HG02763 (cell line): ENCODE measurements around the gene NAGA.
"Not testable (repeated sequence)": the region's sequence is repeated elsewhere in the genome, so short reads cannot be mapped to it uniquely, and the experiment has no call there.

Source experiments
- ATAC-seq: cut with Tn5 transposase; IDR thresholded peaks from one replicate; pipeline ENCODE4 v1.9.1; 2021; ENCODE audit warnings: mild to moderate bottlenecking, moderate library complexity; ENCODE audit not compliant: unreplicated experiment

Gene NAGA

DNA sequence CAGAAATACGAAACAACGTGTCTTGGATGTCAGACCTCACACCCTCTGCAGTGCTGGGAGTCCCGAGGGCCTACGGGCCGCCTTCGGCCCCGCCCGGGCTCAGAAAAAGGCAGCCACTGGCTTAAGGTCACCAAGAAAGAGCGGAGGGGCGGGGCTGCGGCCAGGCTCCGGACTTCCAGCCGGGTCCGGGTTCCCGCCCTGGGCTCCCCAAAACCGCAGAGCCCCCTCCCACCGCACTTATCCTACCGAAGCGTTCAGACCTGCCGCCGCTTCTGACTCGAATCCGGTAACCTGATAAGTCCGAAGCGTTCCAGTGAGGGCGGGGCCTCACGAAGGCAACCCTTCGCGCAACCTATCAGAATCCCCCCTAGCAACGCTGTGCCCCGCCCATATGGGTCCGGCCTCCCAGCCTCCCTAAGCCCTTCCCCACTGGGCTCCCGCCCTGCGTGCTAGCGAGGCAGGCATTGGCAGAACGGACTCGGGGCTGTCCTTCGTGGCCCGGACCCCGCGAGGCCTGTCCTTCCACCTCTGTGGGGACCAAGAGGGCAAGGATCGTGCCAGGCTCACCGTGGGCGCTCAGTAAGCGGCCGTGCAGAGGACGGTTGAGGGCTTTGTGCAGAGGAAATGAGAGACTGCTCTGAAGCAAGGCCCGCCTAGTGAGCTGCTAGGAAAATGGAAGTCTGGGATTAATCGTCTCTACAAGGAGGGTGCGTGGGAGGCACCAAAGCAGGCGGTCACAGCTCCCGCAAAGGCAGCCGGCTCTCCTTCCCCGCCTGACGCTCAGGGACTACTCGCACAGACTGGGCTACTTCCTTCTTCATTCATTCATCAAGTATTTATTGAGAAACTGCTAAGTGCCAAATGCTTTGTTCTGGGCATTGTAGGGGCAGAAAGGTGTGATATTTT lies at the start of gene NAGA:
NAGA (minus strand) TSS at position 296 of the 906 bp plus-strand sequence. CDS start 515 bp downstream, outside the sequence.
- peak; percentile 87 for ATAC-seq

DNA sequence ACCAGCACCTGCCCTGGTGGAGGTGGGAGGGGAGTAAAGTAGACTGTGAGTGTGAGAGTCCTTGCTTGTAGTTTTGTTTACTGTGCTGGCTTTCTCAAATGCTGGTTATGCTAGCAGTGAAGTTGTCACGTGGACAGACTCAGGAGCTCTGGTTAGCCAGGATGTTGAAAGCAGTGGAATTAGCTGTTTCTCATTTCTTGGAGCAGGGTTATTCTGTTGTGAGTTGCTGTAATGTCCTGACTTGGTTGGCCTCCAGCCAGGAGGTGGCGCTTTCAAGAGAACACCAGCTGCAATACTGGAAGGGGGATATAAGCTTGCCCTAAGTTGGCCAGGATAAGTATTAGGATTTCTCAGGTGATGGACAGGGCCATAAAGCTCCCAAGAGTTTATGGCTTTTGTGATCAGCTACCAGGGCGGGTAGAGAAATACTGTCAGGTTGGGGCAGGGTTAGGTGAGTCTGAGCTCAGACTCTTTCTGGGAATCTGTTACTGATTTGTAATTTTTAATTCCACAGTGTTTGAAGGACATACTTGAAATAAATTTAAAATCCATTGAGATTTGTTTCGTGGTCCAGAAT lies 46.3 kb upstream of the NAGA start:
- ATAC-seq, result no peak

DNA sequence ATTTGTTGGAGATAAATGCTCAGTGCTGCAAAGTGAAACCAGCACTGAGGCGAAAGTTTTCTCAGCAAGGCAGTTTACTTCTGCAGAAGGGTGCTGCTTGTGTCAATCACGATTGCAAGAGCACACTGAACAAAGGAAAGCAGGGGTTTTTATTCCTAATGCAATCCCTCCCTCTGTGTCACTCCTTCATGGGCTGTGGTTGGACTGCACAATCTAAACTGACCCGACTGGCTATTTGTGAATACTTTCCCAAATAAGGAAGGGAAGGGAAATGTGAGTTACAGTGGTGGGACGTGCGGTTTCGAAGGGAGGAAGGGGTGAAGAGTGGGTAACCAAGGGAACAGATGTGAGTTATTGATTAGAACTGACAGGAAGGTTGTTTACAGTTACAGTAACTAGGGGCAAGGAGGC lies 44.8 kb upstream of the NAGA start:
- ATAC-seq, result not testable (repeated sequence)

DNA sequence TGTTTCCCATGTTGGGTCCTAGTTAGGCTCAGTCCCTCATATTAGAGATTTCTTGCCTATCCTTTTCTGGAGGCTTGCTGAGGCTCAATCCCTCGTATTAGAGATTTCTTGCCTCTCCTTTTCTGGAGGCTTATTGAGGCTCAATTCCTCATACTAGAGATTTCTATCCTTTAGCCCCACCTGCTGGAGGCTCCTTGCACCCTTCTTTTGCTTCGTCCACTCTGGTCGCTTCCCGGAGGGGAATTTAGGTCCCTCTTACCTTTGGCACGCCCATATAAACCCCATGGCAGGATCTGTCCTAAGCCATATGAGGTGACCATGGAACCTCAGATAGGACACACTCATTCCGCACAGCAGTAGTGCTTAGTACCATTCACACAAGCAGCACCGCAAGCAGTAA lies 44.1 kb upstream of the NAGA start:
- no peak for ATAC-seq

DNA sequence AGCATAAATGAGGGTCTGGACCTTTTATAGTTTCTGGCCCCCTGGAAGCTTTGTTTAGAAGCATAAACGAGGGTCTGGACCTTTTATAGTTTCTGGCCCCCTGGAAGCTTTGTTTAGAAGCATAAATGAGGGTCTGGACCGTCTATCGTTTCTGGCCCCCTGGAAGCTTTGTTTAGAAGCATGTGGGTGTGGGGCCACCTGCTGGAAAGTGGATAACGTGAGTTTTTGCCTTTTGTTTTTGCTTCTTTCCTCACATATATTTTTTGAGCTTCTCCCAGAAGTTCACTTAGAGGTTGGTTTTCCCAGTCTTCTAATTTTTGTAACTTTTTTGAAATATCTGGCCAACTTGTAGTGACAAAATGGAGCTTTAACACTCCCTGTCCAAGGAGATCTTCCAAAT lies 42.2 kb upstream of the NAGA start:
- ATAC-seq, result not testable (repeated sequence)

DNA sequence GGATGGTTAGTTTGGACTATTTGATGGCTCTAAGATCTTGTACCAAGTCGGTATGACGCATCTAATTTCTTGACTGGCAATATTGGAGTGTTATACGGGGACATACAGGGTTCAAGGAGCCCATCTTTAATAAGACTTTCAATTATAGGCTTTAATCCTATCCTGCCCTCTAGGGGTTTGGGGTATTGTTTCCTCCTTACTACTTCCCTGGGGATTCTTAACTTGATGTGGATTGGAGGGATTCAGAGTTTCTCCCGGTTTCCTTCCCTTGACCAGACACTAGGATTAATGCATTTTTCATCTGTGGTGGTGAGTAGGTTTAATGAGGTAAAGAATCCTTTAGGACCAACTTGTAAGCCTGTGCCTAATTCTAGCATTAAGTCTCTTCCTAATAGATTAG lies 41.2 kb upstream of the NAGA start:
- no peak for ATAC-seq

DNA sequence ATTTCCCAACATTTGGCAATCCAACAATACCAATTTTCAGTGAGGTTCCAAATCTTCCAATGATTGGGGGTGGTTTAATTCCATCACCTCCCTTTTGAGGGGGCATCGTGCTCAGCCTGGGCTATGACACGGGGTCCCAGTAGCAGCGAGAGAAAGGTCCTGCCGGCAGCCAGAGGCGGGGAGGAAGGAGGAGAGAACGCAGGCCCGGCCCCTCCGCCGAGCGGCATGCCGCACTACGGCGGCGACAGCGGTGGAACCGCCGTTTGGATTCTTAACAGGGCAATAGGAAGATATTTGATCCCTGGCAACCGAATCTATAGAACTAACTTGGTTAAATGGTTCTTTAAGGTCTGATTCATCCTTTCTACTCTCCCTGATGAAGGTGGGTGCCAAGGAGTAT lies 38.2 kb upstream of the NAGA start:
- no peak for ATAC-seq

DNA sequence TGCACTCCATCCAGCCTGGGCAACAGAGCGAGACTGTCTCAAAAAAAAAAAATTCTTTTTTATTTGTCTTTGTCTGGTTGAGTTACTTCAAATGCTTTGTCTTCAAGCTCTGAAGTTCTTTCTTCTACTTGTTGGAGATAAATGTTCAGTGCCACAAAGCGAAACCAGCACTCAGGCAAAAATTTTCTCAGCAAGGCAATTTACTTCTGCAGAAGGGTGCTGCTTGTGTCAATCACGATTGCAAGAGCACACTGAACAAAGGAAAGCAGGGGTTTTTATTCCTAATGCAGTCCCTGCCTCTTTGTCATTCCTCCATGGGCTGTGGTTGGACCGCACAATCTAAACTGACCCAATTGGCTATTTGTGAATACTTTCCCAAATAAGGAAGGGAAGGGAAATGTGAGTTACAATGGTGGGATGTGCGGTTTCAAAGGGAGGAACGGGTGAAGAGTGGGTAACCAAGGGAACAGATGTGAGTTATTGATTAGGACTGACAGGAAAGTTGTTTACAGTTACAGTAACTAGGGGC lies 33.8 kb upstream of the NAGA start:
- not testable (repeated sequence) for ATAC-seq

DNA sequence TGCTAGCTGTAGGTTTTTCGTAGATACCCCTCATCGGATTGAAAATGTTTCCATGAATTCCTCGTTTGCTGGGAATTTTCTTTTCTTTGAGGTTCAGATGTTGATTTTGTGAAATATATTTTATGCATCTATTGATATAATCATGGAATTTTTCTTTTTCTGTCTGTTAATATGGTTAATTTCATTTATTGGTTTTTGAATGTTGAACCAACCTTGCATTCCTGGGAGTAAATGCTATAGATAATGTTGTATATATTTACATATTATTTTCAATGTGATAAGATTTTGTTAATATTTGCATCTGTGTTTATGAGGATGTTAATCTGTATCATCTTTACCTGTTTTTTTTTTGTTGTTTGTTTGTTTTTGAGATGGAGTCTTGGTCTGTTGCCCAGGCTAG lies 30.6 kb upstream of the NAGA start:
- no peak for ATAC-seq

DNA sequence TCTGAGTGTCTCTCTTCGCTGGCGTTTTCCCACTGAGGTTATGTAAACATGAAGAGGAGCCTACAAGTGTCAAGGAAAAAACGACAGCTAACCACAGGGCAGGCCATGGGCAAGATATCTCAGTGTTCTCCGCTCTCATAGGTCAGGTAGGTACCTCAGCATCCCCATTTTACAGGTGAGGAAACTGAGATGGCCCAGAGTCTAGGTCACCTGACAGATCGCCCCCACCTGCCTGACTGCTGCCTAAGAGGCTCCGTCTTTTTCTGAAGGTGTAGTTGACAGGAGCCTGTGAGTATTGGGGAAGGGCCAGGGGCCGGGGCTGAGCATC lies 20.8 kb upstream of the NAGA start:
- ATAC-seq, result no peak

DNA sequence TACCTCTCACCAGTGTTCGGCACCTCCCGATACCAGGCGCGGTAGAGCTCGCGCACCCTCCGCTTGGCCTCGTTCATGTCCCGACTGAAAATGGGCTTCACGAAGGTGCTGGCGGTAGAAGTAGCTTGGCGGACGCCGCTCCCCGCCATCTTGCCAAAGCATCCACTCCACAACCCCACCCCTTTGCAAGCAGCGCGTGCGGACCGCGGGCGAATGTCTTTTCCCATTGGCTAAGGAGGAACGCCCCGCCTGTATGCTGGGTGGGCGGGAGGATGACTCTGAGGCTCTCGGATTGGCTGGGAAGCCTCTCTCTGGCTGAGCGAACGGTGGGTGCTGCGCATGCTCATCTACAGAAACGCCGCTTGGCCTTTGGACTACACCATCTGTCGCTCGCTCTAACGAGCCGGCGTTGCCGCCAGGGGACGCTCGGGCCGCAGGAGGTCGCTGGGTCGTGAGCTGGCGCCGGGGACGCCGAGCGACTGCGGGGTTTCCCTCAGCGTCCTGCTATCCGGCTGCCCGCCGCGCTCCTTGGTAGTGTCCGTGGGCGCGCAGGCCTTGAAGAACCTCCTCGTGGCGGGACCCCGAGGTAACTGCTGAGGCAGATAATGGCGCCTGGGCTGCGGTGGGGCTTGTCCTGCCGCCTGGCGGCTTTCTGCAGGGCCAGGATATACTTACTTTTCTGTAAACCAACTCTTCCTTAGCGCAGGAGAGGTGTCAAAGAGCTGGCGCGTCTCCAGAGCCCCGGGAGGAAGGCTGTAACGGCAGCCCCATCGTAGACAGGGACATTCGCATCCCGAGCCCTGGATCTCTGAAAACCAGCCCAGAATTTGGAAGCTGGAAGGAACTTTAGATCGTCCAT lies 20.2 kb upstream of the NAGA start, which contains the start of gene NDUFA6:
NDUFA6 (minus strand) TSS at position 177 of the 859 bp plus-strand sequence; CDS start at position 149, 28 bp downstream.
- ATAC-seq, result peak; percentile 89

DNA sequence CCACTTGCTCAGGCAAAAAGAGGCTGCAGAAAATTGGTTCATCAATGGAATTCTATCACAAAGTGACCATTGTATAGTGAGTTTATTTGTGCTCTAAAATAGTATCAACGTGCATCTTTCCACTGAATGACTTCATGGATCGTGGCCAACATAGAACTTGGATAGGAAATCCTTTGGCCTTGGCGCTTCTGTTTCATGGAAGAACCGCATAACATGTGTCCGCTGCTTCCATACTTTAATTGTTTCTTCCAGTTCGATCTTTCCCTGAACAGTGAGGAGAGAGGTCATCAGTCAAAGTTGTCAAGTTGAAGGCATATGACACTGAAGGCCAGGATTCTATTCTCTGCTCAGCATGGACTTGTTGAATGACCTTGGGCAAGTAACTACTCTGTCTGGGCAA lies 15.4 kb upstream of the NAGA start:
- ATAC-seq, result no peak

DNA sequence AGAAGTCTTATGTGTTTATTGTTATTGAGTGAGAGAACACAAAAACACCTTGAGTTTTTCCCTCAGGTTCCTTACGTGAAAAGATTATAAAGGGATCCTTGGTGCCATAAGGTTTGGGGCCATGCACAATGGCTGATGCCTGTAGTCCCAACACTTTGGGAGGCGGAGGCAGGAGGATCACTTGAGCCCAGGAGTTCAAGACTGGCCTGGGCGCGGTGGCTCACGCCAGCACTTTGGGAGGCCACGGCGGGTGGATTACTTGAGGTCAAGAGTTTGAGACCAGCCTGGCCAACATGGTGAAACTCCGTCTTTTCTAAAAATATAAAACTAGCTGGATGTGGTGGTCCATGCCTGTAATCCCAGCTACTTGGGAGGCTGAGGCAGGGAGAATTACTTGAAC lies 14.3 kb upstream of the NAGA start:
- ATAC-seq, result no peak

DNA sequence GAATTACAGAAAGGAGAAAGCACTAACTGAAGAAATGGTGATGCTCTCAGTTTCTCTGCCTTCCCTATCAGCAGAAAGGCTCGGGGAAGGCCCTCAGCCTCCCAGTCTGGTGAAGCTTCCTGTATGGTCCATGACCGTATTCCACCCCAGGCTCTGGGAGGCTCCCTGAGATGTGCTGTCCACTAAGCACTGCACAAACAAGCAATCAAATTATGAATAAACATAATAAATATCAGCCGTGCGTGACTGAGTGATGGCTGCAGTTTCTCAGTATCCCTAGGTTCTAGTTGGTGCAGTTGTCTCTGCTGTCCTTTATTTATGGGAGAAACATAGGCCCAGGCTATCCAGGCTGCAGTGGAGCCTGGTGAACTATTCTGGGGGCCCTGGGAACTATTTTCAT lies 12.5 kb upstream of the NAGA start:
- ATAC-seq, result no peak

DNA sequence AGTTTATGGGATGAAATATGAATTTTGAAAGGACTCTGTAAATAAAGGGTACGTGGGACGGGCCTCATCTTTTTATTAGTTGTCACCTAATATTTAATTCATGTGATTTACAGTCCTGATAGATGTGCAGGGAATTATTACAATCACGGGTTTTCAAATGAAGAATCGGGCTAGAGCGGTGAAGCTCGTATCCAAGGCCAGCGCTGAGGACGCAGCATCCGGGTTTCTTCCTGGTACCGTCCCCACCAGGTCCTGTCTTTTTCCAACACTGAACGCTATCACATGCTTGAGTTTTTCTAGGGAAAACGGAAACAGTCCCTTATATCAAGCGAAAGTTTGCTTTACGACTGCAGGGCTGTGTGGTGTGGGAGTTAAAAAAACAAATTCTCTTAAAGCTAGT lies 9.7 kb upstream of the NAGA start:
- ATAC-seq, result no peak

DNA sequence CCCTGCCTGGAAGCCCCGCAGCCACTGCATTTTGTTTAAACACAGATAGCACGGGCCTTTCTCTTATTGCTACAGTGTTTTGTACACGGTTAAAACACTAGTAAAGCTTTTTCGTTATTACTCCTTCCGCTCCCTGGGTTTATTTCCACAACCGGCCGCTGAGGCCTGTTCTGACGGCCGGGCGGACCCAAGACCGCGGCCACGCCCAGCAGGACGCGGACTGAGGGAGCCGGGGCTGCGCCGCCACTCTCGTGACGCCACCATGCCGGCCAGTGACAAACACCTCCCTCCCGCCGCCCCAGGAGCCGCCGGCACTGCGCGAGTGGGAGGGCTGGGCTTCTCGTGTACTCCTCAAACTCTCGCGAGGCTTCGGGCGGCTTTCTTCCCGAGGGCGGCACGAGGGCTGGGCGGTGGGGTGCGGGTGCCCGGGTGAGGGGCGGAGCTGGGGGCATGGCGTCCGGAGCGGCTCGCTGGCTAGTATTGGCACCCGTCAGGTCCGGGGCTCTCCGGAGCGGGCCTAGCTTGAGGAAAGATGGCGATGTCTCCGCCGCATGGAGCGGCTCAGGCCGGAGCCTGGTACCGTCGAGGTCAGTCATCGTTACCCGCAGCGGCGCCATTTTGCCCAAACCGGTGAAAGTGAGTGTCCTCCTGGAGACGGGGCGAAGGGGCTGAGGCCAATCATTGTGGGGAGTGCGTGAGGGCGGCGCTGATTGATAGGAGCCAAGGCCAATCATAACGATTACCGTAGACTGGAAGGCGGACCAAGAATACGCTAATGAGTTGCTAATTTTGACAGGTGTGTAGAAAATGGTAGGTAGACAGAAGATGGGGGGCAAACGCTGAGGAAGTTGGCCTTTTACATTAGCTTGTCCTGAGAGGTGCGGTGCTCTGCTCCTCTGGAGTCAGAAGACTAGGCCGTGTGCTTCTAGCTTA lies 9.0 kb upstream of the NAGA start, which contains the start of gene SMDT1:
SMDT1 (plus strand) TSS at position 382 of the 933 bp plus-strand sequence; CDS start at position 451, 69 bp downstream.
- ATAC-seq, result peak; percentile 83

DNA sequence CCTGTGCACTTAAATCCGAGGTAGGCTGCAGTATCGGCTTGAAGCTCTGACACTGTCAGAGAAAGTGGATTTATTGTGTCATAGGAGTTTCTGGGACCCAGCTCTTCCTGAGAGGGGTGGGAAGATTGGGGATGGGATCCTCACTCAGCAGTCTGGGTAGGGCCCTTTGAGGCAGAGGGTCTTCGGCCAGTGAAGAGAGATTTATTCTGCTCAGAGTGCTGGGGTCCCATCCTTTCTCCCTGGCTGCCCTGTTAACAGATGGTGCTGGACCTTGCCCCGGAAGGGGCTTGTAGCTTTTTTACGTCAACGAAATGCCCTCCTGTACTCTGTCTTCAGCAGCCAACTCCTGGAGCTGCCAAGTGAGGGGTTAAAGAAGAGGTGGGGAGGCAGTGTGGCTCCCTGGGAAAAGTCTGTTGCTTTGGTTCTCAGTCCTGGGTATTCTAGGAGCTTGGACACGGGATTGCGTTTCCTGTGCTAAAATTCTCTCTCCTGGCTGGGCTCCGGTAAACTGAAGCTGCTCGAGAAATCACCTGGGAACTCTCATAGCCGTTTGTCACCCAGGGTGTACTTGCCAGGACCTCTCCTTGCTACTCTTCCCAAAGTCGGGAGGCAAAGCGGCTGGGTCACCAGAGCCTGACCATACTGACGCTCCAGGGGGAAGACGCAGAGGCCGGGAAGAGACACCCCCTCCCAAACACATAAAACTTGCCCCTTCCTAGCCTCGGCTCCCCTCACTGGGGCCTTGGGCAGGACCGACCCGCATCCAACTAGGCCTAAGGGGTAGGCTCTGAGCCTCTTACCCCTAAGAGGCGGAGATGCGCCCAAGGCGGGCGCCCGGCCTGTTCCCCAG lies 8.1 kb upstream of the NAGA start:
- ATAC-seq, result peak; percentile 1

DNA sequence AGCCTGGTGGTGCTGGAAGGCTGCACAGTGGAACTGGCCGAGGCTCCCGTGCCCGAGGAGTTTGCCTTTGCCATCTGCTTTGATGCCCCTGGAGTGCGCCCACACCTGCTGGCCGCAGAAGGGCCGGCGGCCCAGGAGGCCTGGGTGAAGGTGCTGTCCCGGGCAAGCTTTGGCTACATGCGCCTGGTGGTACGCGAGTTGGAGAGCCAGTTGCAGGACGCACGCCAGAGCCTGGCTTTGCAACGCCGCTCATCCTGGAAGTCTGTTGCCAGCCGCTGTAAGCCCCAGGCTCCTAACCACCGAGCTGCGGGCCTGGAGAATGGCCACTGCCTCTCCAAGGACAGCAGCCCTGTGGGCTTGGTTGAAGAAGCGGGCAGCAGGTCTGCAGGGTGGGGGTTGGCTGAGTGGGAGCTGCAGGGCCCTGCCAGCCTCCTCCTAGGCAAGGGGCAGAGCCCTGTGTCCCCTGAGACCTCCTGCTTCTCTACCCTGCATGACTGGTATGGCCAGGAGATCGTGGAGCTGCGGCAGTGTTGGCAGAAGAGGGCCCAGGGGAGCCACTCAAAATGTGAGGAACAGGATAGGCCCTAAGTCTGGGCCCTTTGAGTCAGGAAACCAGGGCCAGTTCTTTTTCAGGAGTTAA lies 7.0 kb upstream of the NAGA start:
- no peak for ATAC-seq
